Natural killer cell (primary cell): ENCODE results near the gene CPNE4. TPM values are rescaled to one million over a fixed set of nuclear protein-coding genes. Genes with fewer than 3 reads are reported as not detected.

Source experiments
- ATAC-seq, 3 donors: fragments of 150-1000 bp in 2 of 3; fragments of 200-7000 bp in 1 of 3; cut with Tn5 transposase; 1 replicate in 1 of 3; 2 replicates in 2 of 3; pipeline ENCODE4 v1.10.0; 2021; ENCODE audit warnings: mild to moderate bottlenecking in 2 of 3, moderate library complexity in 2 of 3
- DNase-seq, 2 donors: peaks; one replicate each; pipeline versions ENCODE4 v3.0.0 to v3.0.0-alpha.2; 2013 to 2021; ENCODE audit warnings: mixed read lengths in 1 of 2
- H3K27ac ChIP-seq: one replicate; pipeline ENCODE4 v1.5.1; 2013; ENCODE audit warnings: mild to moderate bottlenecking, low read length
- H3K27me3 ChIP-seq: one replicate; pipeline ENCODE4 v1.6.1; 2013; ENCODE audit warnings: low read length; ENCODE audit not compliant: control insufficient read depth, insufficient read depth
- H3K36me3 ChIP-seq: one replicate; pipeline ENCODE4 v1.6.1; 2013; ENCODE audit warnings: low read length; ENCODE audit not compliant: control insufficient read depth, insufficient read depth
- H3K4me1 ChIP-seq: one replicate; pipeline ENCODE4 v1.6.1; 2013; ENCODE audit warnings: low read length; ENCODE audit not compliant: control insufficient read depth, insufficient read depth
- H3K4me3 ChIP-seq: one replicate; pipeline ENCODE4 v1.5.1; 2013; ENCODE audit warnings: low read length
- H3K9me3 ChIP-seq: one replicate; pipeline ENCODE4 v1.6.1; 2013; ENCODE audit warnings: low read length; ENCODE audit not compliant: control insufficient read depth, insufficient read depth
- H3K27ac Mint-ChIP-seq, 2 donors: one replicate each; pipeline ENCODE4 v1.8.0; 2022; ENCODE audit warnings: mild to moderate bottlenecking in 2 of 2, mixed read lengths in 2 of 2, moderate library complexity in 1 of 2
- H3K27me3 Mint-ChIP-seq, 2 donors: one replicate each; pipeline ENCODE4 v1.8.0; 2022; ENCODE audit warnings: low read depth in 2 of 2, mixed read lengths in 2 of 2
- H3K36me3 Mint-ChIP-seq: one replicate; pipeline ENCODE4 v1.8.0; 2022; ENCODE audit warnings: mixed read lengths
- H3K4me1 Mint-ChIP-seq, 2 donors: one replicate each; pipeline ENCODE4 v1.8.0; 2022; ENCODE audit warnings: mixed read lengths in 2 of 2
- H3K4me3 Mint-ChIP-seq: one replicate; pipeline ENCODE4 v1.8.0; 2022; ENCODE audit warnings: mild to moderate bottlenecking, moderate library complexity, mixed read lengths
- H3K9me3 Mint-ChIP-seq, 2 donors: one replicate each; pipeline ENCODE4 v1.8.0; 2022; ENCODE audit warnings: mixed read lengths in 2 of 2
- CTCF ChIP-seq: fragments of 200-600 bp; IDR thresholded peaks from one replicate; pipeline ENCODE4 v1.8.0; 2022; ENCODE audit warnings: antibody characterized with exemption
- WGBS: methylation state at CpG from one replicate; pipeline ENCODE4 v1.1.7; 2013; ENCODE audit warnings: missing lambda C conversion rate; ENCODE audit not compliant: insufficient coverage; 5-methylcytosine and 5-hydroxymethylcytosine counted together
- intact Hi-C: fragments of 100-400 bp; cut with micrococcal nuclease; formaldehyde crosslinking; loops from one replicate; pipeline ENCODE4 v1.14.2; 2022
- total RNA-seq, 4 donors: library from RNA; stranded (reverse); fragments of 120-200 nt in 1 of 4; gene quantifications; one replicate each; pipeline versions ENCODE4 v1.2.3 to v1.2.4, GENCODE V29; 2013 to 2022

CPNE4 gene
- total RNA-seq, 3 donors from 2014 or later (not counting 1 experiment from before 2014, with no cell fraction given), result not detected

- Histone ChIP-seq H3K4me1 (no peaks in the 10 kb centered on the region), H3K36me3 (no peaks in the 10 kb centered on the region), H3K27me3 (no peaks in the 10 kb centered on the region), H3K4me3 (no peak overlapping the region), H3K9me3 (no peaks in the 10 kb centered on the region), H3K27ac (no peak overlapping the region)
- DNase-seq (no peak), ATAC-seq (no peak)
- intact Hi-C loops, result no loop called here
- TF ChIP-seq CTCF, result no peak
- Mint-ChIP-seq H3K9me3 (peaks cover 0 to 2% of the 10 kb centered on the region in 2 donors), H3K4me3 (no peak overlapping the region), H3K36me3 (no peaks in the 10 kb centered on the region), H3K4me1 (no peaks in the 10 kb centered on the region), H3K27me3 (no peaks in the 10 kb centered on the region), H3K27ac (no peak overlapping the region)
- 86% methylated on average over 1 of the region's 1 CpG for WGBS
These were observed 198.9 kb downstream of the CPNE4 start for GRCh38 chr3:131835906-131836305.

- no peaks in the 10 kb centered on the region for H3K27me3 ChIP-seq
- no peaks in the 10 kb centered on the region for H3K4me1 ChIP-seq
- no peak for TF ChIP-seq CTCF
- ATAC-seq (no peak), DNase-seq (no peak)
- Mint-ChIP-seq H3K27ac (no peak overlapping the region), H3K9me3 (peaks cover 0 to 2% of the 10 kb centered on the region in 2 donors), H3K36me3 (no peaks in the 10 kb centered on the region), H3K4me3 (no peak overlapping the region), H3K27me3 (peaks cover 0 to 2% of the 10 kb centered on the region in 2 donors), H3K4me1 (no peaks in the 10 kb centered on the region)
- intact Hi-C loops, result no loop called here
- H3K27ac ChIP-seq, result no peak overlapping the region
- H3K36me3 ChIP-seq, result no peaks in the 10 kb centered on the region
- H3K4me3 ChIP-seq, result no peak overlapping the region
- 96% methylated on average over 2 of the region's 4 CpGs for WGBS
- H3K9me3 ChIP-seq, result no peaks in the 10 kb centered on the region
These were observed 203.2 kb downstream of the CPNE4 start for GRCh38 chr3:131831608-131832007.

- H3K27me3 ChIP-seq, result no peaks in the 10 kb centered on the region
- no peak overlapping the region for H3K4me3 Mint-ChIP-seq
- H3K27me3 Mint-ChIP-seq, result no peaks in the 10 kb centered on the region
- no peaks in the 10 kb centered on the region for H3K9me3 Mint-ChIP-seq
- no peaks in the 10 kb centered on the region for H3K4me1 ChIP-seq
- H3K27ac Mint-ChIP-seq, result no peak overlapping the region
- H3K36me3 ChIP-seq, result no peaks in the 10 kb centered on the region
- H3K36me3 Mint-ChIP-seq, result no peaks in the 10 kb centered on the region
- ATAC-seq (no peak), DNase-seq (no peak)
- intact Hi-C loops, result no loop called here
- no peak overlapping the region for H3K27ac ChIP-seq
- no peaks in the 10 kb centered on the region for H3K9me3 ChIP-seq
- no peaks in the 10 kb centered on the region for H3K4me1 Mint-ChIP-seq
- H3K4me3 ChIP-seq, result no peak overlapping the region
- no peak for TF ChIP-seq CTCF
- WGBS, result 89% methylated on average over 2 of the region's 3 CpGs
These were observed 213.5 kb downstream of the CPNE4 start for GRCh38 chr3:131821191-131821762.
